Spleen (tissue), 7 donors: ENCODE data around the gene UGT1A9.

Experiments
- CTCF ChIP-seq, 11 experiments: fragments of 200-600 bp in 7 of 11; fragments of 450-650 bp in 4 of 11; sonication (generic) in 4 of 11; IDR thresholded peaks in 8 of 11; conservative IDR thresholded peaks in 3 of 11; 1 replicate in 7 of 11; 2 replicates in 4 of 11; pipeline versions ENCODE4 v1.4.0 to v1.8.0; 2016 to 2021; ENCODE audit warnings: antibody characterized with exemption in 11 of 11, inconsistent platforms in 4 of 11, mild to moderate bottlenecking in 1 of 11
- POLR2AphosphoS5 ChIP-seq, 3 donors: sonication (generic); formaldehyde crosslinking; IDR thresholded peaks; one replicate each; pipeline ENCODE4 v1.5.1; 2017; ENCODE audit warnings: antibody characterized with exemption in 3 of 3
- donor health status: DM: no; HTN: no; CAD: no; lungs with moderate emphysema.
- donor health status: DM: no; HTN: no; CAD: no.
- donor health status: DM: no; HTN: no; CAD: no.

DNA sequence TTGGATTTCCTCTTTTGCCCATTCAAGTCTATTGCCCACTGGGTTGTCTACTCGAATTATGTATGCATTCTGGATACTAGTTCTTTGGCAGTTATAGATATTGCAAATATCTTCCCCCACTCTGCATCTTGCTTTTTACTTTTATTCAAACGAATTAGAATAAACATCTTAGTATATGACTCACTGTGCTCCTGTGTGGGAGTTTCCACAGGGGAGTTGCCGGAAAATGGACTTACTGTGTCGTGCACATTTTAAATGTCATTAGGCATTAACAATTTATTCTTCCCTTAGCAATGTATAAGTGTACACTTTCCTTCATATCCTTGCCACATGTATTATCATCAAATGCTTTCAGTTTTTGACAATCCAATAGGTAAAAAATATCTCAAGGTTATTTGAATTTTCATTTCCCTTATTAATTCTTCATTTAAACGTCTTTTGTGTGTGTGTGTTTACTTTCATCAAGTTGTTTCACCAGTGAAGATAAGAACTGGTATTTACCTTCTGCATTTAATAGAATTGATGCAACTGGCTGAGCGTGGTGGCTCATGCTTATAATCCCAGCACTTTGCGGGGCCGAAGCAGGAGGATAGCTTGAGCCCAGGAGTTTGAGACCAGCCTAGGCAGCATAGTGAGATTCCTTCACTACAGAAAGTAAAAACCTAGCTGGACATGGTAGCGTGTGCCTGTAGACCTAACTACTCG is 36.4 kb downstream of the UGT1A9 start:
- TF ChIP-seq CTCF (IDR thresholded peaks at IDR 0.05 in 8 of 11, conservative IDR thresholded peaks at IDR 0.05 in 3 of 11), result no peak
- no peak for TF ChIP-seq POLR2AphosphoS5 (IDR thresholded peaks at IDR 0.05)
